LNCAP (cell line): Measurements from ENCODE around the gene CD300H.

Experiments
- TF ChIP-seq, protein P1 (sequence below): fragments of 450-650 bp; IDR thresholded peaks from 2 replicates; pipeline ENCODE4 v1.5.1; 2017; ENCODE audit warnings: mild to moderate bottlenecking

The CD300H gene

DNA sequence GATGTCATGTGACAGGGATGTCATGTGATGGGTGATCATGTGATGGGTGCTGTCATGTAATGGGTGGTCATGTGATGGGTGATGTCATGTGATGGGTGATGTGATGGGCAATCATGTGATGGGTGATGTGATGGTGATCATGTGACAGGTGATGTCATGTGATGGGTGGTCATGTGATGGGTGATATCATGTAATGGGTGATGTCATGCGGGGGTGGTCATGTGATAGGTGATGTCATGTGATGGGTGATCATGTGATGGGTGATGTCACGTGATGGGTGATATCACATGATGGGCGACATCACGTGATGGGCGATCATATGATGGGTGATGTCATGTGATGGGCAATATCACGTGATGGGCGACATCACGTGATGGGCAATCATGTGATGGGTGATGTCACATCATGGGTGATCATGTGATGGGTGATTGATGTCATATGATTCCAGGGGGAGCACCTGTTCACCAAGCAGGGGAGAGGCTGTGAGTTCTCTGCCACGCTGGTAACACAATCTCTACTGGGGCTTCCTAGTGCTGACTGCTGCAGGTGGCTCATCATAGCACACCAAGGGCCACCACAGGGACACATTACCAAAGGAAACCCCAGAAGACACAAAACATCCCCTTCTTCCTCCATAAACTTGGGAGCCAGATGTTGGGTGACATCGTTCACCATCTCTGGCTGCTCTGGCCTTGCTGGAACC, 52.5 kb downstream of the CD300H start:
- TF ChIP-seq, protein P1, sequence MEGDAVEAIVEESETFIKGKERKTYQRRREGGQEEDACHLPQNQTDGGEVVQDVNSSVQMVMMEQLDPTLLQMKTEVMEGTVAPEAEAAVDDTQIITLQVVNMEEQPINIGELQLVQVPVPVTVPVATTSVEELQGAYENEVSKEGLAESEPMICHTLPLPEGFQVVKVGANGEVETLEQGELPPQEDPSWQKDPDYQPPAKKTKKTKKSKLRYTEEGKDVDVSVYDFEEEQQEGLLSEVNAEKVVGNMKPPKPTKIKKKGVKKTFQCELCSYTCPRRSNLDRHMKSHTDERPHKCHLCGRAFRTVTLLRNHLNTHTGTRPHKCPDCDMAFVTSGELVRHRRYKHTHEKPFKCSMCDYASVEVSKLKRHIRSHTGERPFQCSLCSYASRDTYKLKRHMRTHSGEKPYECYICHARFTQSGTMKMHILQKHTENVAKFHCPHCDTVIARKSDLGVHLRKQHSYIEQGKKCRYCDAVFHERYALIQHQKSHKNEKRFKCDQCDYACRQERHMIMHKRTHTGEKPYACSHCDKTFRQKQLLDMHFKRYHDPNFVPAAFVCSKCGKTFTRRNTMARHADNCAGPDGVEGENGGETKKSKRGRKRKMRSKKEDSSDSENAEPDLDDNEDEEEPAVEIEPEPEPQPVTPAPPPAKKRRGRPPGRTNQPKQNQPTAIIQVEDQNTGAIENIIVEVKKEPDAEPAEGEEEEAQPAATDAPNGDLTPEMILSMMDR, result no peak

DNA sequence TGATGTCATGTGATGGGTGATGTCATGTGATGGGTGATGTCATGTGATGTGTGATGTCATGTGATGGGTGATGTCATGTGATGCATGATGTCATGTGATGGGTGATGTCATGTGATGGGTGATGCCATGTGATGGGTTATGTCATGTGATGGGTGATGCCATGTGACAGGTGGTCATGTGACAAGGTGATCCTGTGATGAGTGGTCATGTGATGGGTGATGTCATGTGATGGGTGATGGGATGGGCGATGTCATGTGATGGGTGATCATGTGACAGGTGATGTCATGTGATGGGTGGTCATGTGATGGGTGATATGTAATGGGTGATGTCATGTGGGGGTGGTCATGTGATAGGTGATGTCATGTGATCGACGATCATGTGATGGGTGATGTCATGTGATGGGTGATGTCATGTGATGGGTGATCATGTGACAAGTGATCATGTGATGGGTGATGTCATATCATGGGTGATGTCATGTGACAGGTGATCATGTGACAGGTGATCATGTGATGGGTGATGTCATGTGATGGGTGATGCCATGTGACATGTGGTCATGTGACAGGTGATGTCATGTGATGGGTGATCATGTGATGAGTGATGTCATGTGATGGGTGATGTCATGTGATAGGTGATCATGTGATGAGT, 53.2 kb downstream of the CD300H start:
- TF ChIP-seq, protein P1, result no peak

DNA sequence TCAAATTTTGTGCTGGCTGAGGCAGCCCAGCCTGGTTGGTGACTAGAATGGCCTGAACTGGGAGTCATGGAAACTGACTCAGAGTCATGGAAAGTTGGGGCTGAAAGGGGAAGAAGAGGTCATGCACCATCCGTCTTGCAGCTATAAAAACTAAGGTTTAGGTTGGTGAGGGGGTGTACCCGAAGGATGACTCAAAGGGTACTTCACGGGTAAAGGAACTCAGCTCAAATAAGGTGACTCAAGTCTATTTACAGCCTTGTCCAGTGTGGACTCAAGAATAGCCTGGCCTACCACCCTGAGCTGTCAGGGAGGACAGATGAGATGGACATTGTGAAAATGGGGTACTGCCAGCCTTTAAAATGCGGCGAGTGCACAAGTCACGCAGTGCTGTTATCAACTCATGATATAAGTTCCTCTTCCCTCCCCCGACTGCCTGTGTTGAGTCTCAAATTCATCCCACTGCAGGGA, 54.7 kb downstream of the CD300H start:
- TF ChIP-seq, protein P1, result no peak

DNA sequence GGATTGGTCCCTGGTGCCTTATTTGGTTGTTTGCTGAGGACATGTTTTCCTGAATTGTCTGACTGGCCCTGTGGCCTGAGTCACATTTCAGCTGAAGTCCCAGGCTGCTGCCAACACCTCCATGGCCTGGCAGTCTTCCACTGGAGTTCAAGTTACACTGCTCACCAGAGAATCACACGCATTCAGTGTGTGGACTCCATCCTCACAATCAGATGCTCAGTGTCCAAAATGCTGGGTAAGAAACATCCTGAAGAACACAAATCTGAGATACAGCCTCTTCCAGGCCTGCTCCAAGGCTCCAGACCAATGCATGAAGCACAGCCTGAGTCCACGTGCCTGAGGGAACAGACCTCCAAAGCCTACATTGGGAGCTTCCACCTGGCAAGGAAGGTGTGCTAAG, 55.3 kb downstream of the CD300H start:
- TF ChIP-seq, protein P1, result no peak
